DOHH2 (cell line): Measurements from ENCODE around the gene PARD6B.

Experiments used
- EZH2phosphoT487 ChIP-seq: fragments of 200-600 bp; sonication (generic); IDR thresholded peaks from 2 replicates; pipeline ENCODE4 v1.6.1; 2017; ENCODE audit warnings: borderline replicate concordance, mild to moderate bottlenecking, antibody characterized with exemption, low read length, moderate library complexity, mixed read lengths
- TF ChIP-seq, protein P1 (sequence below): fragments of 200-600 bp; sonication (generic); IDR thresholded peaks from one replicate; pipeline ENCODE4 v1.5.1; 2014; ENCODE audit warnings: antibody characterized with exemption, mild to moderate bottlenecking, low read depth, low read length; ENCODE audit not compliant: poor library complexity, severe bottlenecking

DNA sequence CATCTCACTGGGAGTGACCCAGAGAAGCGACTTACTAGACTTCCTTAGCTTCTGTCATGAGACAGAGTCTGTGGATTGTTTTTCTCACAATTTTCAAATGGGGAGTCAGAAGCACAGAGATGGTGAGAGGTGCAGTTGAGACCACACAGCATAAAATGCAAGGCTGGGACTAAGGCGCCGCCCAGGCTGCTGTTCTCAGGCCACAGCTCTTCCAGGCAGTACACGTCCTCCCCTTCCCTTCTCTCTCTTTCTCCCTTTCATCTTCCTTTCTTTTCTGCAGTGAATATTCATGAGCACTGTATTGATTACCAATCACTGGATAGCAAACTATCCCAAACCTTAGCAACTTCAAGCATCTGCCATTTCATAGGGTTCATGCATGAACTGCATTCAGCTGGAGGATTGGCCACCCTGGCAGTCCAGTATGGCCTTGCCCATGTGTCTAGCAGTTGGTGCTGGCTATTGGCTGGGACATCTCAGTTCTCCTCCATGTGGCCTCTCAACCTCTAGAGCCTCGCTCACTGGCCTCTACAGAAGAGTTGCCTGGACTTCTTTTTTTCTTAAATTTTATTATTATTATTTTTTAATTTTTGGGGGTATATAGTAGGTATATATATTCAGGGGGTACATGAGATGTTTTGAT is 74.9 kb downstream of the PARD6B start:
- TF ChIP-seq, protein P1, sequence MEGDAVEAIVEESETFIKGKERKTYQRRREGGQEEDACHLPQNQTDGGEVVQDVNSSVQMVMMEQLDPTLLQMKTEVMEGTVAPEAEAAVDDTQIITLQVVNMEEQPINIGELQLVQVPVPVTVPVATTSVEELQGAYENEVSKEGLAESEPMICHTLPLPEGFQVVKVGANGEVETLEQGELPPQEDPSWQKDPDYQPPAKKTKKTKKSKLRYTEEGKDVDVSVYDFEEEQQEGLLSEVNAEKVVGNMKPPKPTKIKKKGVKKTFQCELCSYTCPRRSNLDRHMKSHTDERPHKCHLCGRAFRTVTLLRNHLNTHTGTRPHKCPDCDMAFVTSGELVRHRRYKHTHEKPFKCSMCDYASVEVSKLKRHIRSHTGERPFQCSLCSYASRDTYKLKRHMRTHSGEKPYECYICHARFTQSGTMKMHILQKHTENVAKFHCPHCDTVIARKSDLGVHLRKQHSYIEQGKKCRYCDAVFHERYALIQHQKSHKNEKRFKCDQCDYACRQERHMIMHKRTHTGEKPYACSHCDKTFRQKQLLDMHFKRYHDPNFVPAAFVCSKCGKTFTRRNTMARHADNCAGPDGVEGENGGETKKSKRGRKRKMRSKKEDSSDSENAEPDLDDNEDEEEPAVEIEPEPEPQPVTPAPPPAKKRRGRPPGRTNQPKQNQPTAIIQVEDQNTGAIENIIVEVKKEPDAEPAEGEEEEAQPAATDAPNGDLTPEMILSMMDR: no peak
- no peak for TF ChIP-seq EZH2phosphoT487
